Pancreas (tissue), 10 donors: ENCODE data around the gene ALAS1. TPM values are rescaled to one million over a fixed set of nuclear protein-coding genes. Genes with fewer than 3 reads are reported as not detected.
A peak's percentile ranks its signal among the peaks of the same experiment; 100 is the strongest.
"Not testable (repeated sequence)": the region's sequence is repeated elsewhere in the genome, so short reads cannot be mapped to it uniquely, and the experiment has no call there.

Experiments
- ATAC-seq, 4 donors: fragments of 200-7000 bp; cut with Tn5 transposase; one replicate each; pipeline versions ENCODE4 v1.8.0 to v1.9.1; 2020; ENCODE audit warnings: mild to moderate bottlenecking in 4 of 4, moderate library complexity in 4 of 4
- DNase-seq, 6 donors: peaks; one replicate each; pipeline ENCODE4 v3.0.0-alpha.2; 2020
- FAIRE-seq: peaks from 2 replicates; lab custom pipeline; 2012; peaks lifted over from hg19 to GRCh38; lab: Jason Lieb, UNC
- H3K27ac ChIP-seq, 4 donors: fragments of 200-600 bp; sonication (generic); 1 replicate in 3 of 4; 2 replicates in 1 of 4; pipeline versions ENCODE4 v1.5.0 to v1.8.0; 2020
- H3K27me3 ChIP-seq, 4 donors: fragments of 200-600 bp; one replicate each; pipeline ENCODE4 v1.8.0; 2021
- H3K36me3 ChIP-seq, 3 donors: fragments of 200-600 bp; sonication (generic) in 1 of 3; one replicate each; pipeline versions ENCODE4 v1.5.0 to v1.8.0; 2020 to 2021
- H3K4me1 ChIP-seq, 3 donors: fragments of 200-600 bp; one replicate each; pipeline ENCODE4 v1.8.0; 2021
- H3K4me3 ChIP-seq, 4 donors: fragments of 200-600 bp; sonication (generic) in 2 of 4; one replicate each; pipeline versions ENCODE4 v1.5.0 to v1.8.0; 2020 to 2021
- H3K9me3 ChIP-seq, 4 donors: fragments of 200-600 bp; one replicate each; pipeline ENCODE4 v1.8.0; 2021
- CTCF ChIP-seq, 4 donors: fragments of 200-600 bp; sonication (generic) in 3 of 4; IDR thresholded peaks; one replicate each; pipeline versions ENCODE4 v1.5.0 to v1.8.0; 2021; ENCODE audit warnings: antibody characterized with exemption in 4 of 4
- WGBS, 2 donors: extraction: QIAGEN DNeasy Blood & Tissue Kit; methylation state at CpG; one replicate each; pipeline ENCODE4 v1.1.7; 2013; 5-methylcytosine and 5-hydroxymethylcytosine counted together
- intact Hi-C, 3 donors: fragments of 100-400 bp; cut with DNase I; formaldehyde crosslinking; loops; one replicate each; pipeline versions ENCODE4 v1.11.1 to v1.14.2; 2022
- polyA plus RNA-seq, 2 donors: library from polyadenylated mRNA; stranded (reverse); fragments of 200-250 nt; gene quantifications; one replicate each; pipeline ENCODE4 v1.2.3, GENCODE V29; 2013
- total RNA-seq, 6 donors: library from RNA; stranded (reverse); fragmentation: NEBNext Ultra II Directional in 4 of 6; extraction: Animal tissue kit (Norgen Biotek cat#: 25700) in 4 of 6; gene quantifications; one replicate each; pipeline versions ENCODE4 v1.2.1 to v1.2.4, GENCODE V29; 2021 to 2023
- donor health status: healthy with polysubstance abuse.
- donor health status: DM: no; HTN: no; CAD: no; lungs with moderate emphysema.
- donor health status: DM: no; HTN: no; CAD: no.
- donor health status: control.
- donor health status: control.
- donor health status: Bipolar disorder and iron deficiency.
- donor health status: DM: yes; HTN: yes; CAD: no.
- donor health status: DM: no; HTN: no; CAD: no.
- donor health status: DM: no; HTN: no; CAD: no.
- donor health status: DM: yes; HTN: yes; CAD: no.

Gene ALAS1
- total and polyA plus RNA-seq, 8 donors = 8.4 to 21.7 (median 12.9) TPM

DNA sequence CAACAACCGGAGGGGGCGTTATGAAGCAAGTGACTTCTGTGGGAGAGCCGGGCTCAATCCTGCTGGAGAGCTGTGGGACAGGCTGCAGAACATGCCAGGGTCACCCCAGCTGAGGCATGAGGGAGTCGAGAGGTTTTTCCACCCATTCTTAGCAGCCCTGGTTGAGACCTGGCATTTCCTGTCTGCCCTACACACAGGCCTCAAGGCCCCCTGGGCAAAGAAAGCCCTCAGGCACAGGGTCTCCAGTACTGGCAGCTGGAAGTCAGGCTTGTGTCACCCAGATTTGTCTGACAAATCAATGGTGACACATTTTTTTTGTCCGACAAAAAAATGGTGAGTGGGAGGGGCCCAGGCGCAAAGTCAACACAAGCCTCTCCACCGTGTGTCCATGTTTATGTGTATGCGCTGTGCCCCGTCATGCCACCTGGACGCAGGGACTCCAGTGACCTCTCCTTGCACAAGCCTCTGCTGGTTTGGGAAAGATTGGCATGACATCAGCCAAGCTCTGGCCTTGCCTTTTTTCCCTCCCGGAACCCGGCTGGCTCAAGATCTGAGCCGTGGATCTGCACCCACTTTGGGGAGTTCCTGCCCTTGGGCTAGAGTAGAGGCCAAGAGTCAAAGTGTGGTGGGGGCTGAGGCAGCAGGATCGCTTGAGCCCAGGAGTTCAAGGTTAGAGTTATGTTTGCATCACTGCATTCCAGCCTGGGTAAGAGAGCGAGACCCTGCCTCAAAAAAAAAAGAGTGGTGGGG lies 20.8 kb upstream of the ALAS1 start:
- intact Hi-C loops = no loop called here
- TF ChIP-seq CTCF (IDR thresholded peaks at IDR 0.05) = no peak
- no peaks in the 10 kb centered on the region for H3K9me3 ChIP-seq
- DNase-seq (peak in 1 of 6 donors; percentile 13), ATAC-seq (peak in 3 of 4 donors; percentile 29 to 47 (median 40)), FAIRE-seq (no peak)
- H3K36me3 ChIP-seq = no peaks in the 10 kb centered on the region
- 55 to 69% methylated on average over 15 of the region's 15 CpGs for WGBS, 2 donors
- H3K27ac ChIP-seq = no peak overlapping the region
- no peak overlapping the region for H3K4me3 ChIP-seq
- H3K27me3 ChIP-seq = no peaks in the 10 kb centered on the region
- H3K4me1 ChIP-seq = no peaks in the 10 kb centered on the region

DNA sequence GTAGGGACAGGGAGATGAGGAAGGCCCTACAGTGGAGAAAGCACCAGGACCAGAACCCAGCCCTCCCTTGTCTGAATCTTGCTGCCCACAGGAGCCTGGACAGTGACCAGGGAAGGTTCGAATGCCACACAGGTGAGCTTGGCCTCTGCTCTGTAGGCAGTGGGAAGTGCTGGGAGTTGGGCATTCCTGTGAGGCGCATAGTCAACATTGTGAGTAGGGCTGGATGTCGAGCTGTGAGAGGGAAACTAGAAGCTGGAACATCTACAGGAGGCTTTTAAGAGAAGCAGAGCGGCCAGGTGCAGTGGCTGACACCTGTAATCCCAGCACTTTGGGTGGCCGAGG lies 20.3 kb upstream of the ALAS1 start:
- intact Hi-C loops = no loop called here
- H3K9me3 ChIP-seq = no peaks in the 10 kb centered on the region
- FAIRE-seq (no peak), DNase-seq (peak in 1 of 6 donors; percentile 2), ATAC-seq (no peak)
- no peak overlapping the region for H3K27ac ChIP-seq
- TF ChIP-seq CTCF (IDR thresholded peaks at IDR 0.05) = no peak
- H3K4me1 ChIP-seq = no peaks in the 10 kb centered on the region
- H3K27me3 ChIP-seq = no peaks in the 10 kb centered on the region
- no peak overlapping the region for H3K4me3 ChIP-seq
- WGBS, 2 donors = 70 to 76% methylated on average over 4 to 5 of the region's 5 CpGs
- no peaks in the 10 kb centered on the region for H3K36me3 ChIP-seq

GRCh38 chr3:52178126-52178525 lies 19.8 kb upstream of the ALAS1 start:
- H3K4me1 ChIP-seq, H3K27me3 ChIP-seq, DNase-seq, H3K4me3 ChIP-seq, H3K27ac ChIP-seq, H3K36me3 ChIP-seq, FAIRE-seq, intact Hi-C loops, H3K9me3 ChIP-seq, ATAC-seq: not testable (repeated sequence)
- 88 to 89% methylated on average over 4 of the region's 4 CpGs for WGBS, 2 donors

DNA sequence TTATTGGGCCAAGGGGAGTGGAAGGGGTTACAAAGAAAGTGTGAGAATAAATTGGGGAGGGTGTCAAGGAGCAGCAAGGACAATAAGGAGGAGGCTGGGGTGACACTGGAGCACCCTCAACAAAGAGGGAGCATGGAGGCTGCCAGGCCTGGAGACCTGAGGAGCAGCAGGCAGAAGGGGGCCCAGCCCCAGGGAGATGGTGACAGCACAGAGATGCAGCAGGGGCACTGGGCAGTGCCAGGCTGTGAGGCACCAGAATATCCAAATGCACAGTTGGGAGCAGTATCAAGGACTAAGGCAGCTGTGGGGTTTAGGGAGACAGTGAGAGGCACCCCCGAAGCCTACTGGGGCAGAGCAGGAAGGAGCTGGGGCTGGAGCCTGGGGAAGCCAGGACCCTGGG lies 19.4 kb upstream of the ALAS1 start:
- WGBS, 2 donors = 88 to 94% methylated on average over 1 of the region's 1 CpG
- no peak overlapping the region for H3K27ac ChIP-seq

GRCh38 chr3:52181543-52181942 lies 16.4 kb upstream of the ALAS1 start:
- H3K9me3 ChIP-seq = no peaks in the 10 kb centered on the region
- no peak overlapping the region for H3K27ac ChIP-seq
- H3K4me1 ChIP-seq = no peaks in the 10 kb centered on the region
- WGBS, 2 donors = 53 to 68% methylated on average over 4 of the region's 4 CpGs
- ATAC-seq (peak in 2 of 4 donors; percentile 16 to 21), DNase-seq (no peak), FAIRE-seq (no peak)
- TF ChIP-seq CTCF (IDR thresholded peaks at IDR 0.05) = no peak
- intact Hi-C loops = no loop called here
- no peak overlapping the region for H3K4me3 ChIP-seq
- H3K36me3 ChIP-seq = no peaks in the 10 kb centered on the region
- H3K27me3 ChIP-seq = no peaks in the 10 kb centered on the region

More for the DNA sequence above, 19.4 kb upstream of the ALAS1 start:
- Histone ChIP-seq H3K27me3 (no peaks in the 10 kb centered on the region), H3K9me3 (no peaks in the 10 kb centered on the region), H3K36me3 (no peaks in the 10 kb centered on the region), H3K4me1 (no peaks in the 10 kb centered on the region), H3K4me3 (no peak overlapping the region)
- DNase-seq (no peak), ATAC-seq (no peak), FAIRE-seq (no peak)
- no peak for TF ChIP-seq CTCF (IDR thresholded peaks at IDR 0.05)
- intact Hi-C loops = no loop called here
